Endothelial cell of umbilical vein (primary cell): ENCODE measurements around the gene TEK. TPM values are rescaled to one million over a fixed set of nuclear protein-coding genes. Genes with fewer than 3 reads are reported as not detected.

Source experiments
- BruUV-seq: library from RNA; stranded (reverse); fragments of 400-500 nt; replicated peaks from 2 replicates; lab custom pipeline; 2021; lab: Mats Ljungman, UMichigan
- CTCF ChIA-PET: fragments of 300-600, 350-600 bp; sonication (Branson Sonifier 250); formaldehyde crosslinking; loops from one replicate; lab custom pipeline; 2021; ENCODE audit warnings: antibody characterized with exemption, inconsistent platforms; lab: Charles Lee
- POLR2A ChIA-PET: fragments of 300-600, 350-600 bp; sonication (Branson Sonifier 250); formaldehyde crosslinking; loops from one replicate; lab custom pipeline; 2021; ENCODE audit warnings: antibody characterized with exemption, inconsistent platforms; lab: Charles Lee
- DNase-seq: peaks from one replicate; pipeline ENCODE4 v3.0.0-alpha.2; 2011; ENCODE audit warnings: low read depth, low spot score
- FAIRE-seq: peaks from 2 replicates; lab custom pipeline; 2011; peaks lifted over from hg19 to GRCh38; lab: Jason Lieb, UNC
- H2AFZ ChIP-seq: 2 replicates; pipeline ENCODE4 v1.6.0; 2012; ENCODE audit warnings: low read depth, low read length, control low read depth, inconsistent platforms
- H3K27ac ChIP-seq: 2 replicates; pipeline ENCODE4 v1.5.1; 2011; ENCODE audit warnings: low read depth, mild to moderate bottlenecking, control low read depth, low read length, moderate library complexity; ENCODE audit not compliant: insufficient read depth
- H3K27me3 ChIP-seq, 2 experiments: 2 replicates each; pipeline versions ENCODE4 v1.6.0 to v1.6.1; 2011; ENCODE audit warnings: low read length in 2 of 2, mixed read lengths in 1 of 2; ENCODE audit not compliant: control insufficient read depth in 2 of 2, insufficient read depth in 2 of 2
- H3K36me3 ChIP-seq, 2 experiments: 2 replicates in 1 of 2; 3 replicates in 1 of 2; pipeline ENCODE4 v1.5.1; 2011; ENCODE audit warnings: low read length in 2 of 2, mild to moderate bottlenecking in 1 of 2, moderate library complexity in 1 of 2; ENCODE audit not compliant: control insufficient read depth in 2 of 2, insufficient read depth in 2 of 2; ENCODE audit errors: extremely low read depth in 1 of 2
- H3K4me1 ChIP-seq: 3 replicates; pipeline ENCODE4 v1.5.1; 2011; ENCODE audit warnings: mild to moderate bottlenecking, low read length; ENCODE audit not compliant: control insufficient read depth, insufficient read depth; ENCODE audit errors: extremely low read depth
- H3K4me2 ChIP-seq: 2 replicates; pipeline ENCODE4 v1.6.1; 2011; ENCODE audit warnings: low read length, control low read depth, mixed read lengths; ENCODE audit not compliant: insufficient read depth
- H3K4me3 ChIP-seq, 3 experiments: fragments of 200-600 bp in 1 of 3; sonication (generic), shearing (Covaris generic) in 1 of 3; replicated peaks in 1 of 3; 2 replicates each; pipeline ENCODE4 v1.5.1; 2011 to 2016; ENCODE audit warnings: control low read depth in 3 of 3, low read length in 3 of 3, mild to moderate bottlenecking in 2 of 3, inconsistent platforms in 1 of 3, low read depth in 1 of 3, moderate library complexity in 1 of 3; ENCODE audit not compliant: insufficient read depth in 1 of 3
- H3K79me2 ChIP-seq: 2 replicates; pipeline ENCODE4 v1.6.0; 2012; ENCODE audit warnings: low read length, inconsistent platforms; ENCODE audit not compliant: control insufficient read depth, insufficient read depth
- H3K9ac ChIP-seq: replicated peaks from 2 replicates; pipeline ENCODE3; 2011; ENCODE audit warnings: low read length, control low read depth; ENCODE audit not compliant: insufficient read depth; ENCODE audit errors: extremely low read depth
- H3K9me1 ChIP-seq: replicated peaks from 3 replicates; pipeline ENCODE4 v1.6.0; 2011; ENCODE audit warnings: mild to moderate bottlenecking, low read length; ENCODE audit not compliant: control insufficient read depth, insufficient read depth; ENCODE audit errors: extremely low read depth
- H3K9me3 ChIP-seq: replicated peaks from 2 replicates; pipeline ENCODE4 v1.5.1; 2012; ENCODE audit warnings: low read length, inconsistent platforms; ENCODE audit not compliant: control insufficient read depth, insufficient read depth
- H4K20me1 ChIP-seq: replicated peaks from 2 replicates; pipeline ENCODE3; 2011; ENCODE audit warnings: mild to moderate bottlenecking, low read length; ENCODE audit not compliant: control insufficient read depth, insufficient read depth; ENCODE audit errors: extremely low read depth
- CTCF ChIP-seq, 2 donors: IDR thresholded peaks; 1 replicate in 1 of 2; 2 replicates in 1 of 2; pipeline ENCODE4 v1.5.1; 2011; ENCODE audit warnings: low read length in 2 of 2, mild to moderate bottlenecking in 2 of 2, moderate library complexity in 2 of 2, control low read depth in 1 of 2, inconsistent platforms in 1 of 2, low read depth in 1 of 2; ENCODE audit not compliant: insufficient read depth in 1 of 2; ENCODE audit errors: extremely low read depth in 1 of 2
- EZH2 ChIP-seq: IDR thresholded peaks from 2 replicates; pipeline ENCODE4 v1.6.1; 2012; ENCODE audit warnings: borderline replicate concordance, low read depth, mild to moderate bottlenecking, moderate library complexity, low read length, inconsistent platforms; ENCODE audit not compliant: severe bottlenecking
- GATA2 ChIP-seq: IDR thresholded peaks from 2 replicates; pipeline ENCODE4 v1.7.0; 2011; ENCODE audit warnings: low read depth, mild to moderate bottlenecking, moderate library complexity, mixed read lengths, low read length; ENCODE audit not compliant: insufficient read length, insufficient read depth
- JUN ChIP-seq: IDR thresholded peaks from 2 replicates; pipeline ENCODE4 v1.6.1; 2011; ENCODE audit warnings: borderline replicate concordance, low read depth; ENCODE audit not compliant: insufficient read length, insufficient read depth
- MAX ChIP-seq: IDR thresholded peaks from 2 replicates; pipeline ENCODE4 v1.6.1; 2011; ENCODE audit not compliant: insufficient read depth, insufficient read length
- POLR2A ChIP-seq: IDR thresholded peaks from 2 replicates; pipeline ENCODE4 v1.6.1; 2012; ENCODE audit warnings: low read depth, mild to moderate bottlenecking, control low read depth, low read length
- POLR2AphosphoS5 ChIP-seq: IDR thresholded peaks from 2 replicates; pipeline ENCODE4 v1.6.1; 2012; ENCODE audit warnings: low read depth, mild to moderate bottlenecking, control low read depth, low read length, moderate library complexity; ENCODE audit not compliant: insufficient read depth
- dilution Hi-C: fragments of 300-500 bp; cut with MboI; formaldehyde crosslinking; loops from one replicate; pipeline ENCODE4 v1.15.0; 2019; ENCODE audit warnings: low sequenced_read_pairs; ENCODE audit not compliant: extremely low pct_ligation_motif_present
- intact Hi-C: fragments of 100-400 bp; cut with micrococcal nuclease; formaldehyde crosslinking; loops from one replicate; pipeline ENCODE4 v1.10.0; 2022
- polyA plus RNA-seq, 4 experiments: library from polyadenylated mRNA; depleted of rRNA in 3 of 4; stranded (reverse) in 3 of 4; unstranded in 1 of 4; fragments of >200 nt; gene quantifications; 2 replicates each; pipeline versions ENCODE4 v1.2.1 to v1.2.3, GENCODE V29; 2011 to 2012; ENCODE audit warnings: missing spikeins in 1 of 4
- total RNA-seq: library from RNA; stranded (reverse); gene quantifications from 2 replicates; pipeline ENCODE4 v1.2.3, GENCODE V29; 2021

The TEK gene
- total and polyA plus RNA-seq, 2 donors (not counting 3 experiments of a cell fraction or from before 2014, with no cell fraction given) = 26.9 to 44.1 TPM

DNA sequence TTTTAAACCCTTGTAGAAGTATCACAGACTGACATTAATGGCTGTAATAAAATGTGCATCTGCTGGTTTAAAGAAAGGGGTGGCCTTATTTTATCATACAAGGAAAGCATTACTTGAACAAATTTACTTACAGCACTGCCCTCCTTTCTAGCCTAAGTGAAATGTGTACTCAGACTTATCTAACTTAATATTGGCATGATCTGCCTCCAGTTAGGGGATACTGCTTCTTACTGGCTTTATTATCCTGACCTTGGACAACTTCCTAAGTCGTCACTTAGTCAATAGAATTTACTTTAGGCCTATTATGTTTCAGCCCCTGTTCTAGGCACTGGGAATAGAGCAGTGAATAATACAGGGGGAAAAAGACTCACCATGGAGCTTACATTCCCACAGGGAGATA lies 79.4 kb downstream of the TEK start:
- Histone ChIP-seq H3K36me3 (peaks cover 2 to 8% of the 10 kb centered on the region in 2 experiments), H3K9ac (no peak overlapping the region), H2AFZ (no peak overlapping the region), H4K20me1 (no peaks in the 10 kb centered on the region), H3K9me1 (no peaks in the 10 kb centered on the region), H3K9me3 (no peaks in the 10 kb centered on the region), H3K4me1 (peaks cover 27% of the 10 kb centered on the region), H3K27ac (no peak overlapping the region), H3K4me2 (no peak overlapping the region), H3K27me3 (no peaks in the 10 kb centered on the region), H3K4me3 (no peak overlapping the region), H3K79me2 (no peaks in the 10 kb centered on the region)
- FAIRE-seq (no peak), DNase-seq (no peak)
- ChIA-PET CTCF (interaction anchor here (0.9 kb wide), 1 partner anchor 71 kb away, joined by 3 read pairs; no protein-coding TSS in a partner anchor), POLR2A (no interaction called here)
- BruUV-seq = no TSS peak
- intact Hi-C loops = no loop called here
- dilution Hi-C loops = no loop called here
- TF ChIP-seq MAX = no peak
- TF ChIP-seq POLR2A = no peak
- no peak for TF ChIP-seq GATA2
- no peak for TF ChIP-seq EZH2
- no peak for TF ChIP-seq CTCF (IDR thresholded peaks at IDR 0.05; ENCODE audit: extremely low read depth in 1 of 2, insufficient read depth in 1 of 2, low read depth in 1 of 2, low read length in 2 of 2)
- TF ChIP-seq POLR2AphosphoS5 = no peak
- no peak for TF ChIP-seq JUN
